ENCODE measurements around the gene RND3.

GRCh38 chr2:150508497-150509137 is 21.1 kb upstream of the RND3 start:
- no peak for TF ChIP-seq POLR2AphosphoS5 (IDR thresholded peaks at IDR 0.05)
- TF ChIP-seq CTCF (IDR thresholded peaks at IDR 0.05): no peak
- TF ChIP-seq POLR2A (IDR thresholded peaks at IDR 0.05): no peak
